Right renal cortex interstitium (tissue), 3 donors: Measurements from ENCODE around the gene TGFA. TPM values are rescaled to one million over a fixed set of nuclear protein-coding genes. Genes with fewer than 3 reads are reported as not detected.

Experiments
- DNase-seq, 3 donors: peaks; one replicate each; pipeline ENCODE4 v3.0.0-alpha.2; 2013; ENCODE audit warnings: low read depth in 3 of 3, low spot score in 2 of 3
- polyA plus RNA-seq, 3 donors: library from polyadenylated mRNA; unstranded; fragments of 120-200 nt; gene quantifications; one replicate each; pipeline ENCODE4 v1.2.1, GENCODE V29; 2013; ENCODE audit not compliant: insufficient read length in 3 of 3

Gene TGFA
- polyA plus RNA-seq, 3 donors = 15.8 to 18.5 (median 17.6) TPM

DNA sequence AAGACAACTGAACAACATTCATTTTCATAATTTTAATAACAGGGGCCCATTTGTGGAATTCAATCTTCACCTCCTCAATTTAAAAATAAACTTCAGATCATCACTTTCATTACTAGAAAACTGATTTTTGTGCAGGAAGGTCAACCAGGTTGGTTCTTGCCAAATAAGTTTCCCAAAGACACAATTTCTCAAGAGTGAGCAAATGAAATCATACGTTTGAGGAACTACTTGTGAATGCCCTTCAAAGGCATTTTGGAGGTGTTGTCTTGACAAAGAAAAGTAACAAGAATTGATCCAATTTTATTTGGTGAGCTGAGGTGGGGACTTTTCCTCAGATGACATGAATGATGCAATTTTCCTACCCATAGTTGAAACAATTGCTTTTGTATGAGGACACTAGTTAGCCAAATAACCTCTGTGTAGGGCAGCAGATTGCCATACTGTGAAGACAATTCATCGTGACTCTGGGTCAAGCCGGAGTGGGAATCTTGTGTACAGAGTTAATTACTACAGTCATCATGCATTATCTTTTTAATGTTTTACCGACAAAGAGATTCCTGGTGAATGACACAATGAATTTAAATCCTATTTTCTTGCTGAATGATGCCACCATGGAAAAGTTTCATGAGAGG is 121.8 kb downstream of the TGFA start:
- DNase-seq = no peak

DNA sequence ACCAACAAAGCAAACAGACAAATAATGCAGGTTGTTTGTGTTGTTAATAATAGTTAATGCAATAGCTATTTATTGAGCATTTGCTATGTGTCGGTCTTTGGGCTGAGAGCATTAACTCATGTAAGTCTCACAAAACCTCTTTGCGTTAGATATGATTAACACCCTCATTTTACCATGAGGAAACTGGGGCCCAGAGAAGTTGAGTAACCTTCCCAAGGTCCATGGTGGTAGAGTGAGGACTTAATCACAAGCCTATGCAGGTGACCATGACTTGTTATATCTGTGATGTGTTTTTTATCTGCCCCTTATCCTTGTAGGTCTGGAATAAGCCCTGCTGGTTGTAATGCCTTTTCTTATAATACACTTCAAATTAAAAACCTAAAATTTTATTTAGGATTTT is 127.3 kb downstream of the TGFA start:
- DNase-seq = no peak

DNA sequence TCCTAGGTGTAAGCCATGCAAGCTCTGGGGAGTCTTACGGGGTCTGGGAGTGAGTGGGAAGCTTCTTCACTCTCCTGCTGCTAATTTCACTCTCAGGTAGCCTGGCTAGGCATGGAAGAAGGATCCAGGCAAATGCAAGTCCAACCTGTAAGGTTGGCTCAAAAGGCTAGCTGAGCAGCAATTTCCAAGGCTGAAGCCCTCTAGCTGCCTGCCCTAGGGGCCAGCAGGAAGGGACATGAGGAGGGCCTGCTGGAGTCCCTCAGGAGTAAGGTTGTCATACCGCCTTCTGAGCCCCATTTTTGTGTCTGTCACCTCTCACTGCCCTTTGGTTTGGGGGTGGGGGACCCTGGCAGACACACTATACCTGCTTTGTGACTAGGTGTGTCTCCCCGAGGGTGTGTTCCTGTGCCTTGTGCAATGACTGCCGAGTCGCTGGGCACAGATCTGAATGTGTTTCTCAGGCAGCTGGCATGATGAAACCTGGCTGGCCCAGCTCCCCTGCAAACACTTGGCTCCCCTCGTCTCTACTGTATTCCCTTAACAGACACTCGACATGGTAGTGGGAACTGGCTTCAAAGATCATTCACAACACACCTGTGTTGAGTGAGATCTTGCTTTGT is 127.8 kb downstream of the TGFA start:
- no peak for DNase-seq

DNA sequence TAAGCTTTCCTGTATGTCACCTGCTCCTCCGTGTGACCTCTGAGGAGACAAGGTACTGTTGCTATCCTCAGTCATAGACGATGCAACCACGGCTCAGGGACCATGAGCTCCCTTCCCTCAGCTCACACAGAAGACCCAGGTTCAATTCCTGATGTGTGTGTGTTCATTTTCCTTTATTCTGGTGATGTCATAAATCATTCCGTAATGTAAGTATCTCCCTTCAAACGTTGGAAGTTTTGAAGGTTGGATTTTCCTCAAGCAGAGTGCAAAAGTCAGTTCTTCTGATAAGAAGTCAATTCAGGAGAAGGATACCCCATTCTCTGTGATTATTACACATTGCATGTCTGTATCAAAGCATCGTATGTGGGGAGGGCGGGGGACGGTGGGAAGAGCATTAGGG is 132.9 kb downstream of the TGFA start:
- no peak for DNase-seq

DNA sequence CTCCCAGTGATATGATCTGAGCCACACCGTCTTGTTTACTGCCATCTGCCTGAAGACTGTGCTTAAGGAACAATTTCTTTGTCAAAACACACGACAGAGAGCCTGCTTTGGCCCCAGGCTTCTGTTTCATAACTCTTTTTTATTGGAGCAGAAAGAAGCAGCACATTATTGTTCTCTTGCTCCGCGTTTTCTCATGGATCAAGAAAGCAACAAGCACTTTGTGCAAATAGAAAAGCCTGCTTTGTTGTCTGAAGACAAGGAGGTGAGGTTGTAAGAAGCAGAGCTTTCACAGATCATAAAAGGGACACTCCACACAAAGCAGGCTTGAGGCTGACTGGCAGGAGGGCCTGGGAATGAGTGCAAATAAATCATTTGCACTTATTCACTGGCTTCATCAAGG is 133.5 kb downstream of the TGFA start:
- DNase-seq = peak in 1 of 3 donors; percentile 12

DNA sequence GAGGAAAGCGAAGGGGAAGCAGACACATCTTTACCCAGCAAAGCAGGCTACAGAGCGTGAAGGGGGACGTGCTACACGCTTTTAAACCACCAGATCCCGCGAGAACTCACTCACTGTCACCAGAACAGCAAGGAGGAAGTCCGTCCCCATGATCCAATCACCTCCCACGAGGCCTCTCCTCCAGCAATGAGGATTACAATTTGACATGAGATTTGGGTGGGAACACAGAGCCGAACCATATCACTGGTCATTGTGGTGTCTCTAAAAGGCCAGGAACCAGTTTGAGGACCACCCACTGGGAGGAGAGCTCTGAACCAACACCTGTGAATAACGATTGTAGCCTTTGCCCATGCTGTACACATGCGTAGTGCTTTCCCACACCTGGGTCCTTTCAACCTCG is 135.1 kb downstream of the TGFA start:
- DNase-seq = no peak

DNA sequence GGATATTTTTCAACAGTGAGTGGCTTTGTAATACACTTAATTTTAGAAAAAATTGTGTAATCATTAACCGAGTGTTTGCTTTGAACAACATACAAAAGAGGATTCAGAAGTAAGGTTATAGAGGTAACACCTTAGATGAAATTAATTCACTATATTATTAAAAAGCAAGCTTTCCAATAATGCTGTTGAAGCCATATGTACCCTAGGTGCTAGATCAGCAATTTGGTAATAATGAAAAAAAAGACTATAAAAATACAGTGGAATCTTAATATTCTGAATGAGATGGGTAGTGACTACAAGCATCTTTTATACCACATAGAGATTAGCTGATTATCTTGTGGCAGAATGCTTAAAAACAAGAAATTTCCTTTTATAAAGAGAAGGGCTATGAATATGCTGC is 136.6 kb downstream of the TGFA start:
- DNase-seq = no peak

DNA sequence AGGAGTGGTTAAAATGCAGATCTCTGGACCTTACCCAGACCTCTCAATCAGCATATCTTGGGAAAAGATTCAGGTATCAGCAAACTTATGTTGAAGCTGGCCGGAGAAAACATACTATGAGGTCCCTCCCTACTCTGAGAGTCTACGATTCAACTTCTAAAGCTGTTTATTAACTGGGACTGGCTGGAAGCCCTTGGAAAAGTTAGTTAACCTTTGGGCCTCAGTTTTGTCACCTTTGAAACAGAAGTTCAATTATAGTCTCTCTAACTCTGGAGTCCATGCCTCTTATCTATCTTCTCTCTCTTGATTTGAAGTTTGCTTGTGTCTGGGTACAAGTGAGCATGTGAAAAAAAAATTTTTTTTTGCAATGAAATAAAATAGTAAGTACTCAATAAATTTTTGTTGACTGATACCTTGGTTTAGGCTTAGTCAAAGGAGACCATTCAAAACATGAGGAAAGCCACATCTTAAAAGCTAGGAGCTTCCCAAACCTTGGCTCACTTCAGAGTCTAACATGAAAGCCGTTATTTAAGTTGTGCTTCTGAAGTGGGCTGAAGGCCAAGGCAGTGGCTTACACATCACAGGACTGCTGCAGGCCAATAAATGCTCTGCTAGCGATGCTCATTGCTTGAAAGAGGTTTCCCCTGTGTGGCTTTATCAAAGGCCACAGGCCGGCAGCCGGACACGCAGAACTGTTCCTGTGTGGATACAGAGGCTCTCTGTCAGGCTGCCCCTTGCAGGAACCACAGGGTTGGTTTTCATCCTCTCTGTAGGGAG is 141.1 kb downstream of the TGFA start:
- DNase-seq = no peak

DNA sequence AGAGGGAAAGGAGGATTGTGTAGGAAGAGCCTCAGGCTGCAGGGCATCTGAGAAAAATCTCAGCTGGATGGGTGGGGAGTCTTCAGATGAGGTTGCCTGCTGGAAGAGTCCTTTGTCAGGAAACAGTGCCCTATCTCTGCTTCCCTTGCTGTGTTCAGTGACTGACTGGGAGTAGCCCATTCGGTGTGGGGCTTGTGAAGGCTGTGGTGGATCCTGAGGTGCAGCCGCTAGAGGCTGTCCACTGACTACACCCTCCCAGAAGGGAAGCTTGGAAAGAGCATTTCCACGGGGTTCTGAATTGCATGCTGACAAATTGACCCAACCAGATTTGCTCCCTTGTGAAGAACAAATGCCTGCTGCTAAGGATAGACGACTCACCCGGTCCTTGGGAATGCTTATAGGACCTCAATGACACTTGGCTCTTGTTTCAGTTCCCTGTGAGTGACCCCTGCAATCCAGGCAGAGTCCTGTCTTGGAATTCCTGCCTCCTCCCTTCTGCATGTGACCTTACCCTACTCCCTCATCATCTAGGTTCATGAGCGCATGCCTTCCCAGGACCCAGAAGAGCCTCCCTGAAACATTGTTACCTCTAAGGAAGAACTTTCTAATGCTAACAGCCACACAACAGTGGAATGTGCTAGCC is 142.0 kb downstream of the TGFA start:
- no peak for DNase-seq

DNA sequence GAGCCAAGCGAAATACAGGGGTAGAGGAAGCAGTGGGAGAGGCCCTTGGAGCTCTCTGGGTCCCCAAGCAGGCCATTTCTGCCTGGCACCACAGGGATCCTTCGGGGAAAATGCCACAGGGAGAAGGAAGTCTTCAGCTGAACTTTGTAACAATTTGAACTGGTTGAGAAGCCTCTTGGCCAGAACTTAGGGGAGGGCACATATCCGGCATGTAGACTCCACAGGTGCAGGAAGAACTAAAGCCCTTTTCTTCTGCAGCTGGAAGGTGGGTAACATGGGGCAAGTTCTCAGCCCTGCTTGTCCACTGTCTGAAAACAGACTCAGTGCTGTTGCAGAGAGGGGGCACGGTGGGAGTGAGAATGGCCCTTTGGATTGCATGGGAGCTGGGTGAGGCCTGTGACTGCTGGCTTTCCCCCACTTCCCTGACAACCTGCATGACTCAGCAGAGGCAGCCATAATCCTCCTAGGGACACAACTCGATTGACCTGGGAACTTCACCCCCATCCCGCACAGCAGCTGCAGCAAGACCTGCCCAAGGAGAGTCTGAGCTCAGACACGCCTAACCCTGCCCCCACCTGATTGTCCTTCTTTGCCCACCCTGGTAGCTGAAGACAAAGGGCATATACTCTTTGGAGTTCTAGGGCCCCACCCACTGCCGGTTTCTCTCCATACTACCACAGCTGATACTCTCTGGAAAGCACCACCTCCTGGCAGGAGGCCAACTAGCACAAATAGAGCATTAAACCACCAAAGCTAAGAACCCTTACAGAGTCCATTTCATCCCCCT is 150.2 kb downstream of the TGFA start:
- no peak for DNase-seq

DNA sequence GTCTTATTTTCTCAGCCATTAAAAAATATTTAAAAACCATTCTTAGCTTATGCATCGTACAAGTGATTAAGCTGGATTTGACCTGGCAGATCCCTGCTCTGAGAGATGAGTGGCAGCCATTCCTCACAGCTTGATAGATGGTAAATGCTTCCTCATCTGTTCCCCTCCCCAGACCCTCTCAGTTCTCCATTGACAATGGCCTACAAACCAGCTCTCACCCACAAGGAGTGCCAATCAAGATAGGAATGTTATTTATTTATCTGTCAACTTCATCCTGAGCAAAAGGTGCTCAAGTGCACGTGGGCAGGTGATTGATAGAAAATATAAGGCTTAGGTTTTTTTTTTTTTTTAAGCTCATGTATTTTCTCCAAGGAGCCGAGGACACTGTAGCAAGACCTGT is 153.1 kb downstream of the TGFA start:
- DNase-seq = no peak

DNA sequence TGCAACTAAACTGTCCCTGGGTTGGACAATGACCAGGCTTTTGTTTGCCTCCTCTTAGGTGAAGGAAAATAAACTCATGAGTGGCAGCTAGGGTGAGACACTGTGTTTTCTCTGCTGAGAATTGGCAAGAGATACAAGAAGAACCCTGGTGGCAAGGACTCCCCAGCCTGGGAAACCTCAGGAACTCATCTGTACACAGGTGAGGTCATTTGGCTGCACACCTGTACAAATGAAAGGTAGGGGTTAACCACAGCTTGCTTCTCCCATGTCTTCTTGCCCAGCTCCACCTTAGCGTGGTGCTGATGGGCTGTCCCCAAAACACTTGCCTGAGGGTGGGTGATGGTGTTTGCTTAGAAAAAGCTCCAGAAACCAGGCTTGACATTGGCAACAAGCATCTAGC is 154.6 kb downstream of the TGFA start:
- DNase-seq = no peak

Other genes starting within 250 kb of the TGFA start
- 1 to 10 TPM; 5.5 to 5.7 (median 5.6) TPM for gene ADD2, start 214.4 kb upstream of the TGFA start, polyA plus RNA-seq
- gene FIGLA, start 236.8 kb upstream of the TGFA start, polyA plus RNA-seq = not detected